ENCODE results near the gene SF3B4.

DNA sequence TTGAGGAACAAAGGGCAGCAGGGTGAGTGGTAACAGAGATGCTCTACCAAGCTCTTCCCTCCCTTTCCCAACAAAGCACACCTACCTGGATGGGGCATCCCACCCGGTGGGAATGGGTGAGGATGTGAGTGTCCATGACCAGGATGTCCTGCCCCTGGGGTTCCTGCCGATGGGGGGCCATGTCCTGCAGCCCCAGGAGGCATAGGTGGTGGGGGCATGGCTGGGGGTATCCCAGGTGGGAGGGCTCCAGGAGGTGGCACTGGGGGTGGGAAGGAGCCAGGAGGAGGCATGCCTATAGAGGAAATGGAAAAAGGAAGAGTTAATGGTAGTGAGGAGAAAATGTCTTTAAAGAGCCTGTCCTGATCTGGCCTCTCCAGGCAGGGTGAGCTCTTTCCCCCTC is 1.9 kb downstream of the SF3B4 start:
- TF ChIP-seq EZH2 (IDR thresholded peaks at IDR 0.05; ENCODE audit: low read length, unreplicated experiment) (no peak), EZH2phosphoT487 (IDR thresholded peaks at IDR 0.05; ENCODE audit: borderline replicate concordance, low read length) (no peak)
- TF ChIP-seq, protein P1, sequence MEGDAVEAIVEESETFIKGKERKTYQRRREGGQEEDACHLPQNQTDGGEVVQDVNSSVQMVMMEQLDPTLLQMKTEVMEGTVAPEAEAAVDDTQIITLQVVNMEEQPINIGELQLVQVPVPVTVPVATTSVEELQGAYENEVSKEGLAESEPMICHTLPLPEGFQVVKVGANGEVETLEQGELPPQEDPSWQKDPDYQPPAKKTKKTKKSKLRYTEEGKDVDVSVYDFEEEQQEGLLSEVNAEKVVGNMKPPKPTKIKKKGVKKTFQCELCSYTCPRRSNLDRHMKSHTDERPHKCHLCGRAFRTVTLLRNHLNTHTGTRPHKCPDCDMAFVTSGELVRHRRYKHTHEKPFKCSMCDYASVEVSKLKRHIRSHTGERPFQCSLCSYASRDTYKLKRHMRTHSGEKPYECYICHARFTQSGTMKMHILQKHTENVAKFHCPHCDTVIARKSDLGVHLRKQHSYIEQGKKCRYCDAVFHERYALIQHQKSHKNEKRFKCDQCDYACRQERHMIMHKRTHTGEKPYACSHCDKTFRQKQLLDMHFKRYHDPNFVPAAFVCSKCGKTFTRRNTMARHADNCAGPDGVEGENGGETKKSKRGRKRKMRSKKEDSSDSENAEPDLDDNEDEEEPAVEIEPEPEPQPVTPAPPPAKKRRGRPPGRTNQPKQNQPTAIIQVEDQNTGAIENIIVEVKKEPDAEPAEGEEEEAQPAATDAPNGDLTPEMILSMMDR (conservative IDR thresholded peaks at IDR 0.05; ENCODE audit: low read depth, low read length) = no peak
